ENCODE data around the gene HDGF.

The HDGF gene

DNA sequence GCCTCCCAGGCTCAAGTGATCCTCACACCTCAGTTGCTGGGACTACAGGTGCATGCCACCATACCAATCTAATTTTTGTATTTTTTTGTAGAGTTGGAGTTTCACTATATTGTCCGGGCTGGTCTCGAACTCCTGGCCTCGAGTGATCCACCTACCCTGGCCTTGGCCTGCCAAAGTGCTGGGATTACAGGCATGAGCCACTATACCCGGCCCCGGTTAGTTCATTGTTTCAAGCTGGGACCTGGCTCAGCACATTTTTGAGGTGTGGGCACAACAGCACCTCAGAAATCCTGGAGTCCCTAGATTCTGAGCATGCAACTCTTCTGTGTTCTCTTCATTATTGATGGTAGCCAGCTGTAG is 43.9 kb upstream of the HDGF start:
- no peak overlapping the region for H2AFZ ChIP-seq (ENCODE audit: insufficient read depth, low read length, poor library complexity)
- no CpG with 5 or more reads among the region's 5 CpGs for WGBS (ENCODE audit: extremely low coverage, insufficient coverage, insufficient read length)
- H3K14ac ChIP-seq (ENCODE audit: low read length): no peak overlapping the region
- no peak overlapping the region for H3K23ac ChIP-seq (ENCODE audit: low read length)
- DNase-seq: no peak
- no peak overlapping the region for H2BK5ac ChIP-seq (ENCODE audit: low read depth, low read length, poor library complexity)
- H3K18ac ChIP-seq (ENCODE audit: low read length): no peak overlapping the region
- H3K27me3 ChIP-seq (ENCODE audit: insufficient read depth, low read length): no peaks in the 10 kb centered on the region
- no peak overlapping the region for H4K91ac ChIP-seq (ENCODE audit: low read depth, low read length)
- no peak overlapping the region for H2AK5ac ChIP-seq (ENCODE audit: low read length)
- no peak overlapping the region for H3K4me3 ChIP-seq (ENCODE audit: low read depth, low read length)
- H3K79me1 ChIP-seq (ENCODE audit: low read length): no peaks in the 10 kb centered on the region
- H3K79me2 ChIP-seq (ENCODE audit: control insufficient read depth, insufficient read depth, low read length, poor library complexity): no peaks in the 10 kb centered on the region
- no peak overlapping the region for H2BK12ac ChIP-seq (ENCODE audit: low read length)
- no peaks in the 10 kb centered on the region for H3K9me3 ChIP-seq (ENCODE audit: insufficient read depth, low read depth, low read length)
- H3K27ac ChIP-seq (ENCODE audit: low read depth, low read length): no peak overlapping the region
- H3K9ac ChIP-seq (ENCODE audit: low read length): no peak overlapping the region
- H3K4ac ChIP-seq (ENCODE audit: low read depth, low read length): no peak overlapping the region
- H2BK120ac ChIP-seq (ENCODE audit: insufficient read depth, low read length, poor library complexity): no peak overlapping the region
- H4K8ac ChIP-seq (ENCODE audit: low read depth, low read length): no peak overlapping the region
- H3K4me1 ChIP-seq (ENCODE audit: control insufficient read depth in 1 of 2, insufficient read depth in 2 of 2, low read length in 2 of 2): peaks cover 0 to 2% of the 10 kb centered on the region in 2 experiments
- no peak overlapping the region for H4K12ac ChIP-seq (ENCODE audit: low read depth, low read length)
- H3K36me3 ChIP-seq (ENCODE audit: control insufficient read depth in 1 of 2, insufficient read depth in 2 of 2, low read length in 2 of 2): peaks cover 34 to 60% of the 10 kb centered on the region in 2 experiments
- H3K4me2 ChIP-seq (ENCODE audit: low read length): no peak overlapping the region

DNA sequence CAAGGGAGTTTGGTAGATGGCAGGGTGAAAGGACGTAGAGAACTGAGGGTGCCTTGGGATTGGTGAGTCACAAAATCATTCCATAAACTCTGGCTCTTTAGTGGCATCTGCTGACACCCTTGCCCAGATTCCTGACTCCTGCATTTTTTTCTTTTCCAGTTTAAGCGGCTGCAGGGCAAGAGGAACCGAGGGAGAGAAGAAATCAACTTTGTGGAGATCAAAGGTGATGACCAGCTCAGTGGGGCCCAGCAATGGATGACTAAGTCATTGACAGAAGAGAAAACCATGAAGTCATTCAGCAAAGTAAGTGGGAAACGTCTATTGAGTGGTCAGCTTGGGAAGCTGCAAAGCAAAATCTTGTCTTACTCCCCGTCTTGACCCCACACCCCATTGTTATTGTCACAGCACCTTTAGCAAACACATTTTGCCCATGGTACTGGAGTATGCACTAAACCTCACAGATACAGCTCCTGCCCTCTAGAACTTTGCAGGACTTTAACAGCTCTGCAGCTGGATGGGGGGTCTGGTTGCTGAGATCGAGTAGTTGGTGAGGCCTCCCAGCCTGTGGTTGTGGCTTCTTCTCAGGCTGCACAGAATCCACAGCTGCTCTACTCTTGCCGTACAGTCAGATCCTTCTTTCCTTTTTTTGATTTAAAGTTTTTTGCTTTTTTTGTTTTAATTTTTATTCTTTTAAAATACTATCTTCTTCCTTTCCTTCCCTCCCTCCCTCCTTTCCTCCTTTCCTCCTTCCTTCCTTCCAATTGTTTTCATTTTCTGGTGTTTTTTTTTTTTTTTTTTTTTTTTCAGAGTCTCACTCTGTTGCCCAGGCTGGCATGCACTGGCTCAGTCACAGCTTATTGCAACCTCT is 43.3 kb upstream of the HDGF start:
- WGBS (ENCODE audit: extremely low coverage, insufficient coverage, insufficient read length): no CpG with 5 or more reads among the region's 7 CpGs
- no peak overlapping the region for H2AFZ ChIP-seq (ENCODE audit: insufficient read depth, low read length, poor library complexity)
- H2BK12ac ChIP-seq (ENCODE audit: low read length): no peak overlapping the region
- H3K4ac ChIP-seq (ENCODE audit: low read depth, low read length): no peak overlapping the region
- H4K12ac ChIP-seq (ENCODE audit: low read depth, low read length): no peak overlapping the region
- H4K8ac ChIP-seq (ENCODE audit: low read depth, low read length): no peak overlapping the region
- no peak overlapping the region for H2BK120ac ChIP-seq (ENCODE audit: insufficient read depth, low read length, poor library complexity)
- H3K36me3 ChIP-seq (ENCODE audit: control insufficient read depth in 1 of 2, insufficient read depth in 2 of 2, low read length in 2 of 2): peaks cover 33 to 57% of the 10 kb centered on the region in 2 experiments
- H3K79me1 ChIP-seq (ENCODE audit: low read length): no peaks in the 10 kb centered on the region
- no peak overlapping the region for H3K4me2 ChIP-seq (ENCODE audit: low read length)
- H3K14ac ChIP-seq (ENCODE audit: low read length): no peak overlapping the region
- H3K79me2 ChIP-seq (ENCODE audit: control insufficient read depth, insufficient read depth, low read length, poor library complexity): no peaks in the 10 kb centered on the region
- no peak overlapping the region for H3K23ac ChIP-seq (ENCODE audit: low read length)
- H3K27ac ChIP-seq (ENCODE audit: low read depth, low read length): no peak overlapping the region
- H4K91ac ChIP-seq (ENCODE audit: low read depth, low read length): no peak overlapping the region
- no peak overlapping the region for H2AK5ac ChIP-seq (ENCODE audit: low read length)
- H3K18ac ChIP-seq (ENCODE audit: low read length): no peak overlapping the region
- H3K4me3 ChIP-seq (ENCODE audit: low read depth, low read length): no peak overlapping the region
- no peaks in the 10 kb centered on the region for H3K27me3 ChIP-seq (ENCODE audit: insufficient read depth, low read length)
- no peaks in the 10 kb centered on the region for H3K9me3 ChIP-seq (ENCODE audit: insufficient read depth, low read depth, low read length)
- H3K9ac ChIP-seq (ENCODE audit: low read length): peak overlapping the region; percentile 33
- peaks cover 0 to 2% of the 10 kb centered on the region in 2 experiments for H3K4me1 ChIP-seq (ENCODE audit: control insufficient read depth in 1 of 2, insufficient read depth in 2 of 2, low read length in 2 of 2)
- DNase-seq: no peak
- H2BK5ac ChIP-seq (ENCODE audit: low read depth, low read length, poor library complexity): no peak overlapping the region

DNA sequence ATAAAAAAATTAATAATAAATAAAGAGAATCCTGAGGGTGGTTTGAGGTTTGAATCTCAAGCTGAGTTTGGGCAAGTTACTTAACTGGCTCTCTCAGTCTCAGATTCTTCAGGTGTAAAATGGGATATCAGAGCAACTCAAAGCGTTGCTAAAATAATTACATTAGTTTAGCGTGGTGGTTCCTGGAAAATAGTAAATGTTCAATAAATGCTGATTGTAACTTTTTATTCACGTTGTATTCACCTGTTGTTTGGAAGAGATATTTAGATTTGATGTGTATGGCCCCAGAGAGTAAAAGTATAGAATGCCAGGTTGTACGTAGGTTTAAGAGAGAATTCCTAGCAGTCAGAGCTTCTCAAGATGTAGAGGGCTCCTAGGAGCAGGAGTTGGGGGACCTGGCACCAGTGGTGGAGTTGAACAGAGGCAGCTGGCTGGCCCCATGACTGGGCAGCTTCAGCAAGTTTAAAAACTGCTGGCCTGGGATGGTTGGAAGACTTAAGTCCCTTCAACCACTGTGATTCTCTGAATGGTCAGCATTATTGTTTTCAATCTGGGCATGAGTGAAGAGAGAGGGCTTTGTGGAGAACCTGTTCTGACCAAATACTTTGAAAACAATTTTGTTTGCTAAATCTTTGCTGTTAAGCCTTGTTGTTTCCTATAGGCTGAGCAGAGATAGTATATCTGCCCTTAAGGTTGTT is 38.3 kb upstream of the HDGF start:
- Histone ChIP-seq H3K14ac (ENCODE audit: low read length) (no peak overlapping the region), H3K79me1 (ENCODE audit: low read length) (no peaks in the 10 kb centered on the region), H3K23ac (ENCODE audit: low read length) (no peak overlapping the region), H3K27me3 (ENCODE audit: insufficient read depth, low read length) (no peaks in the 10 kb centered on the region), H3K36me3 (ENCODE audit: control insufficient read depth in 1 of 2, insufficient read depth in 2 of 2, low read length in 2 of 2) (peaks cover 39 to 50% of the 10 kb centered on the region in 2 experiments), H2AK5ac (ENCODE audit: low read length) (no peak overlapping the region), H3K18ac (ENCODE audit: low read length) (no peak overlapping the region), H4K91ac (ENCODE audit: low read depth, low read length) (no peak overlapping the region), H4K12ac (ENCODE audit: low read depth, low read length) (no peak overlapping the region), H2BK5ac (ENCODE audit: low read depth, low read length, poor library complexity) (no peak overlapping the region), H3K4me3 (ENCODE audit: low read depth, low read length) (no peak overlapping the region), H2AFZ (ENCODE audit: insufficient read depth, low read length, poor library complexity) (no peak overlapping the region), H3K4me1 (ENCODE audit: control insufficient read depth in 1 of 2, insufficient read depth in 2 of 2, low read length in 2 of 2) (no peaks in the 10 kb centered on the region), H4K8ac (ENCODE audit: low read depth, low read length) (no peak overlapping the region), H2BK120ac (ENCODE audit: insufficient read depth, low read length, poor library complexity) (no peak overlapping the region), H3K4me2 (ENCODE audit: low read length) (no peak overlapping the region), H3K27ac (ENCODE audit: low read depth, low read length) (no peak overlapping the region), H3K9ac (ENCODE audit: low read length) (no peak overlapping the region), H3K4ac (ENCODE audit: low read depth, low read length) (no peak overlapping the region), H3K79me2 (ENCODE audit: control insufficient read depth, insufficient read depth, low read length, poor library complexity) (no peaks in the 10 kb centered on the region), H2BK12ac (ENCODE audit: low read length) (no peak overlapping the region), H3K9me3 (ENCODE audit: insufficient read depth, low read depth, low read length) (no peaks in the 10 kb centered on the region)
- no CpG with 5 or more reads among the region's 4 CpGs for WGBS (ENCODE audit: extremely low coverage, insufficient coverage, insufficient read length)
- DNase-seq: no peak

DNA sequence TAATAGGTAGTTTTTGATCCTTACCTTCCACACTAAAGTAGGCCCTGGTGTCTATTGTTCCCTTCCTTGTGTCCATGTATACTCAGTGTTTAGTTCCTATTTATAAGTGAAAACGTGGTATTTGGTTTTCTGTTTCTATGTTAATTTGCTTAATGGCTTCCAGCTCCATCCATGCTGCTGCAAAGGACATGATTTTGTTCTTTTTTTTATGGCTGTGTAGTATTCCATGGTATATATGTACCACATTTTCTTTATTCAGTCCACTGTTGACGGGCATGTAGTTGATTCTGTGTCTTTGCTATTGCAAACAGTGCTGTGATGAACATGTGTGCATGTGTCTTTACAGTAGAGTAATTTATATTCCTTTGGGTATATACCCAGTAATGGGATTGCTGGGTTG is 36.7 kb upstream of the HDGF start:
- H3K4me1 ChIP-seq (ENCODE audit: control insufficient read depth in 1 of 2, insufficient read depth in 2 of 2, low read length in 2 of 2): no peaks in the 10 kb centered on the region
- no CpG with 5 or more reads among the region's 2 CpGs for WGBS (ENCODE audit: extremely low coverage, insufficient coverage, insufficient read length)
- H3K36me3 ChIP-seq (ENCODE audit: control insufficient read depth in 1 of 2, insufficient read depth in 2 of 2, low read length in 2 of 2): peaks cover 38 to 52% of the 10 kb centered on the region in 2 experiments
- H3K79me2 ChIP-seq (ENCODE audit: control insufficient read depth, insufficient read depth, low read length, poor library complexity): no peaks in the 10 kb centered on the region
- H3K4me2 ChIP-seq (ENCODE audit: low read length): no peak overlapping the region
- no peak overlapping the region for H3K23ac ChIP-seq (ENCODE audit: low read length)
- no peak overlapping the region for H3K4ac ChIP-seq (ENCODE audit: low read depth, low read length)
- no peak overlapping the region for H2AK5ac ChIP-seq (ENCODE audit: low read length)
- no peak overlapping the region for H2AFZ ChIP-seq (ENCODE audit: insufficient read depth, low read length, poor library complexity)
- no peak overlapping the region for H3K4me3 ChIP-seq (ENCODE audit: low read depth, low read length)
- no peak overlapping the region for H3K18ac ChIP-seq (ENCODE audit: low read length)
- H3K14ac ChIP-seq (ENCODE audit: low read length): no peak overlapping the region
- no peak overlapping the region for H3K27ac ChIP-seq (ENCODE audit: low read depth, low read length)
- no peaks in the 10 kb centered on the region for H3K9me3 ChIP-seq (ENCODE audit: insufficient read depth, low read depth, low read length)
- H4K8ac ChIP-seq (ENCODE audit: low read depth, low read length): no peak overlapping the region
- no peak for DNase-seq
- H3K27me3 ChIP-seq (ENCODE audit: insufficient read depth, low read length): no peaks in the 10 kb centered on the region
- no peak overlapping the region for H2BK5ac ChIP-seq (ENCODE audit: low read depth, low read length, poor library complexity)
- H4K12ac ChIP-seq (ENCODE audit: low read depth, low read length): no peak overlapping the region
- H2BK120ac ChIP-seq (ENCODE audit: insufficient read depth, low read length, poor library complexity): no peak overlapping the region
- H4K91ac ChIP-seq (ENCODE audit: low read depth, low read length): no peak overlapping the region
- H3K9ac ChIP-seq (ENCODE audit: low read length): no peak overlapping the region
- no peak overlapping the region for H2BK12ac ChIP-seq (ENCODE audit: low read length)
- H3K79me1 ChIP-seq (ENCODE audit: low read length): no peaks in the 10 kb centered on the region
